H9 (cell line): ENCODE measurements around the gene SLC26A9. TPM values are rescaled to one million over a fixed set of nuclear protein-coding genes. Genes with fewer than 3 reads are reported as not detected.

Experiments used
- DNase-seq: peaks from one replicate; pipeline ENCODE4 v3.0.0-alpha.2; 2017
- H2AFZ ChIP-seq: one replicate; pipeline ENCODE4 v1.6.1; 2013; ENCODE audit warnings: mild to moderate bottlenecking, low read length, control low read depth, moderate library complexity
- H2AK5ac ChIP-seq: 2 replicates; pipeline ENCODE4 v1.6.1; 2013; ENCODE audit warnings: low read length, control low read depth, mixed read lengths; ENCODE audit not compliant: insufficient read length
- H2BK120ac ChIP-seq: one replicate; pipeline ENCODE4 v1.6.1; 2013; ENCODE audit warnings: low read depth, mild to moderate bottlenecking, low read length, control low read depth, inconsistent platforms; ENCODE audit not compliant: poor library complexity, severe bottlenecking
- H2BK12ac ChIP-seq: 2 replicates; pipeline ENCODE4 v1.6.1; 2013; ENCODE audit warnings: low read length, control low read depth, mixed read lengths, low read depth; ENCODE audit not compliant: insufficient read length
- H2BK15ac ChIP-seq: 2 replicates; pipeline ENCODE4 v1.6.1; 2013; ENCODE audit warnings: low read depth, low read length, control low read depth
- H2BK20ac ChIP-seq: one replicate; pipeline ENCODE4 v1.6.1; 2013; ENCODE audit warnings: low read depth, mild to moderate bottlenecking, low read length, control low read depth, inconsistent platforms; ENCODE audit not compliant: poor library complexity, severe bottlenecking
- H2BK5ac ChIP-seq: 2 replicates; pipeline ENCODE4 v1.6.1; 2013; ENCODE audit warnings: low read length, control low read depth, mixed read lengths; ENCODE audit not compliant: insufficient read length
- H3K14ac ChIP-seq: 2 replicates; pipeline ENCODE4 v1.6.1; 2013; ENCODE audit warnings: low read length, control low read depth; ENCODE audit not compliant: insufficient read depth
- H3K18ac ChIP-seq: 2 replicates; pipeline ENCODE4 v1.6.1; 2013; ENCODE audit warnings: low read depth, mild to moderate bottlenecking, mixed read lengths, low read length, control low read depth; ENCODE audit not compliant: insufficient read length
- H3K23ac ChIP-seq: 2 replicates; pipeline ENCODE4 v1.6.1; 2013; ENCODE audit warnings: low read length, control low read depth, mixed read lengths, low read depth; ENCODE audit not compliant: insufficient read length
- H3K23me2 ChIP-seq: 2 replicates; pipeline ENCODE4 v1.6.1; 2013; ENCODE audit warnings: low read depth, mild to moderate bottlenecking, mixed read lengths, low read length, control low read depth; ENCODE audit not compliant: insufficient read length, poor library complexity, severe bottlenecking
- H3K27ac ChIP-seq: 2 replicates; pipeline ENCODE4 v1.5.1; 2013; ENCODE audit warnings: low read length, control low read depth, mixed read lengths, low read depth; ENCODE audit not compliant: insufficient read length
- H3K27me3 ChIP-seq: 2 replicates; pipeline ENCODE4 v1.6.1; 2013; ENCODE audit warnings: low read length, control low read depth, inconsistent platforms; ENCODE audit not compliant: insufficient read depth
- H3K4ac ChIP-seq: 2 replicates; pipeline ENCODE4 v1.6.1; 2013; ENCODE audit warnings: low read depth, mild to moderate bottlenecking, control low read depth, inconsistent platforms, low read length, moderate library complexity
- H3K4me1 ChIP-seq: 2 replicates; pipeline ENCODE4 v1.6.1; 2013; ENCODE audit warnings: low read length, control low read depth, inconsistent platforms; ENCODE audit not compliant: insufficient read depth
- H3K4me2 ChIP-seq: 2 replicates; pipeline ENCODE4 v1.6.1; 2013; ENCODE audit warnings: low read length, control low read depth, mixed read lengths; ENCODE audit not compliant: insufficient read length, insufficient read depth
- H3K56ac ChIP-seq: 2 replicates; pipeline ENCODE4 v1.6.1; 2013; ENCODE audit warnings: low read depth, mild to moderate bottlenecking, mixed read lengths, low read length, control low read depth; ENCODE audit not compliant: insufficient read length
- H3K79me1 ChIP-seq: 2 replicates; pipeline ENCODE4 v1.6.1; 2013; ENCODE audit warnings: low read depth, mild to moderate bottlenecking, moderate library complexity, low read length, control low read depth, inconsistent platforms; ENCODE audit not compliant: insufficient read depth, poor library complexity, severe bottlenecking
- H3K79me2 ChIP-seq: 2 replicates; pipeline ENCODE4 v1.6.1; 2013; ENCODE audit warnings: low read length, control low read depth, inconsistent platforms; ENCODE audit not compliant: insufficient read depth
- H3K9ac ChIP-seq: 2 replicates; pipeline ENCODE4 v1.6.1; 2013; ENCODE audit warnings: low read length, control low read depth, mixed read lengths; ENCODE audit not compliant: insufficient read length; ENCODE audit errors: extremely low read depth
- H3K9me3 ChIP-seq: one replicate; pipeline ENCODE4 v1.6.1; 2013; ENCODE audit warnings: low read depth, low read length, inconsistent platforms; ENCODE audit not compliant: control insufficient read depth
- H3T11ph ChIP-seq: one replicate; pipeline ENCODE4 v1.6.1; 2013; ENCODE audit warnings: mild to moderate bottlenecking, low read length, control low read depth, inconsistent platforms
- H4K20me1 ChIP-seq: one replicate; pipeline ENCODE4 v1.6.1; 2013; ENCODE audit not compliant: control insufficient read depth, insufficient read length, insufficient read depth
- H4K5ac ChIP-seq: 2 replicates; pipeline ENCODE4 v1.6.1; 2013; ENCODE audit warnings: low read depth, mild to moderate bottlenecking, mixed read lengths, low read length, control low read depth; ENCODE audit not compliant: insufficient read length
- H4K8ac ChIP-seq: replicated peaks from 2 replicates; pipeline ENCODE4 v1.6.1; 2013; ENCODE audit warnings: low read length, control low read depth, mixed read lengths, low read depth; ENCODE audit not compliant: insufficient read length
- H4K91ac ChIP-seq: 2 replicates; pipeline ENCODE4 v1.6.1; 2013; ENCODE audit warnings: low read depth, mild to moderate bottlenecking, moderate library complexity, mixed read lengths, low read length, control low read depth; ENCODE audit not compliant: insufficient read length
- H3K27ac Mint-ChIP-seq, 3 experiments: 2 replicates in 2 of 3; 3 replicates in 1 of 3; pipeline ENCODE4 v1.8.0; 2020 to 2021; ENCODE audit warnings: mixed read lengths in 3 of 3, mild to moderate bottlenecking in 1 of 3, moderate library complexity in 1 of 3
- H3K27me3 Mint-ChIP-seq: 2 replicates; pipeline ENCODE4 v1.8.0; 2021; ENCODE audit warnings: low read depth, mild to moderate bottlenecking, moderate library complexity, mixed read lengths
- H3K36me3 Mint-ChIP-seq, 3 experiments: 2 replicates in 2 of 3; 3 replicates in 1 of 3; pipeline ENCODE4 v1.8.0; 2020 to 2021; ENCODE audit warnings: low read depth in 3 of 3, mixed read lengths in 3 of 3; ENCODE audit not compliant: insufficient read depth in 1 of 3
- H3K4me1 Mint-ChIP-seq, 2 experiments: 2 replicates each; pipeline ENCODE4 v1.8.0; 2020; ENCODE audit warnings: mixed read lengths in 2 of 2
- H3K4me3 Mint-ChIP-seq, 2 experiments: 2 replicates in 1 of 2; 3 replicates in 1 of 2; pipeline ENCODE4 v1.8.0; 2020 to 2021; ENCODE audit warnings: mild to moderate bottlenecking in 2 of 2, mixed read lengths in 2 of 2, moderate library complexity in 1 of 2
- H3K9me3 Mint-ChIP-seq, 2 experiments: 2 replicates in 1 of 2; 3 replicates in 1 of 2; pipeline ENCODE4 v1.8.0; 2020; ENCODE audit warnings: mild to moderate bottlenecking in 2 of 2, mixed read lengths in 2 of 2, moderate library complexity in 1 of 2
- CTCF ChIP-seq: fragments of 200-600 bp; sonication (generic); conservative IDR thresholded peaks from 3 replicates; pipeline ENCODE4 v1.8.0; 2021; ENCODE audit warnings: antibody characterized with exemption, mild to moderate bottlenecking
- WGBS: extraction: QIAGEN DNeasy Blood & Tissue Kit; methylation state at CpG from one replicate; pipeline ENCODE4 v1.1.7; 2013; ENCODE audit warnings: missing lambda C conversion rate, low lambda C conversion rate, mixed read lengths; ENCODE audit not compliant: insufficient read length; ENCODE audit errors: extremely low coverage; 5-methylcytosine and 5-hydroxymethylcytosine counted together
- total RNA-seq: library from RNA; stranded (reverse); gene quantifications from 2 replicates; pipeline ENCODE4 v1.2.1, GENCODE V29; 2021

Gene SLC26A9
- total RNA-seq, 1 experiment from 2014 or later = not detected

DNA sequence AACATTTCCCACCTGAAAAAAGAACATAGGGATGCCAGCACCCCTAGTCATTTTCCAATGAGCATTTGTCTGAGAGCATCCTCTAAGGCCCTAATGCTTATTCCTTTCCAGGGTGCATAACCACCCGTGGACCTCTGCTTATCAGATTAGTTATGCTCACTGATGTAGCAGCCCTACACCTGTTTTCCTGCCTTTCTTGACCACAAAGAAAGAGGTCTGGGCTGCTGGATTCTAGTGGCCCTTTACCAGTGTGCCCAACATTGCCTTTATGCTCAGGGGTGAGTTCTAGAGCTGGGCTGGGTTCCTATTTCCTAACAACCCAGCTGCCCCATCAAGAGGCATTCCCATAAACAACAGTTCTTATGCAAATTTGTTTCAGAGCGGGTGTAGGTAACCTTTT, 73.0 kb downstream of the SLC26A9 start:
- Histone ChIP-seq H3K23ac (no peak overlapping the region), H3K79me2 (no peaks in the 10 kb centered on the region), H3K9me3 (no peaks in the 10 kb centered on the region), H3K4me1 (no peaks in the 10 kb centered on the region), H3K14ac (no peak overlapping the region), H2BK15ac (no peak overlapping the region), H3K27me3 (no peaks in the 10 kb centered on the region), H3K4ac (no peak overlapping the region), H3K23me2 (no peaks in the 10 kb centered on the region), H4K91ac (no peak overlapping the region), H2AFZ (no peak overlapping the region), H2AK5ac (no peak overlapping the region), H2BK12ac (no peak overlapping the region), H2BK20ac (no peak overlapping the region), H3K9ac (no peak overlapping the region), H2BK5ac (no peak overlapping the region), H2BK120ac (no peak overlapping the region), H3K18ac (no peak overlapping the region), H3K4me2 (no peak overlapping the region), H3K56ac (no peak overlapping the region), H4K20me1 (no peaks in the 10 kb centered on the region), H3K27ac (no peak overlapping the region), H3T11ph (no peak overlapping the region), H3K79me1 (no peaks in the 10 kb centered on the region), H4K8ac (no peak overlapping the region), H4K5ac (no peak overlapping the region)
- H3K4me1 Mint-ChIP-seq = peaks cover 3 to 12% of the 10 kb centered on the region in 2 experiments
- no CpG with 5 or more reads among the region's 2 CpGs for WGBS
- H3K9me3 Mint-ChIP-seq = no peaks in the 10 kb centered on the region
- H3K27ac Mint-ChIP-seq = no peak overlapping the region
- no peaks in the 10 kb centered on the region for H3K36me3 Mint-ChIP-seq
- H3K27me3 Mint-ChIP-seq = peaks cover 4% of the 10 kb centered on the region
- DNase-seq = no peak
- no peak overlapping the region for H3K4me3 Mint-ChIP-seq
- TF ChIP-seq CTCF = no peak

Other genes with a start within 250 kb of the SLC26A9 start
- 414 and 427 TPM in 2 replicates for gene NUCKS1, start 193.3 kb downstream of the SLC26A9 start, total RNA-seq
- 4.2 and 4.4 TPM in 2 replicates for gene RAB29, start 168.0 kb downstream of the SLC26A9 start, total RNA-seq
- gene SLC41A1, start 130.3 kb downstream of the SLC26A9 start, total RNA-seq = 18.2 and 19.7 TPM in 2 replicates
- not detected in 2 replicates for gene PM20D1, start 93.3 kb downstream of the SLC26A9 start, total RNA-seq
- gene RAB7B, start 59.9 kb upstream of the SLC26A9 start, total RNA-seq = 0.68 and 0.83 TPM in 2 replicates
- not detected in 2 replicates for gene CTSE, start 80.4 kb upstream of the SLC26A9 start, total RNA-seq
- not detected in 2 replicates for gene RHEX, start 109.7 kb upstream of the SLC26A9 start, total RNA-seq
- gene AVPR1B, start 173.9 kb upstream of the SLC26A9 start, total RNA-seq = 0.09 TPM in 1 of 2 replicates, not detected in the other